Activated naive CD4-positive, alpha-beta T cell treated with anti-CD3 and anti-CD28 coated beads, Interleukin-2, amount 50 U/mL, for 72 hours (primary cell): ENCODE results near the gene GDF2. TPM values are rescaled to one million over a fixed set of nuclear protein-coding genes. Genes with fewer than 3 reads are reported as not detected.

ENCODE experiments used
- ATAC-seq, 2 donors: fragments of 150-1000 bp; cut with Tn5 transposase; 2 replicates each; pipeline ENCODE4 v1.10.0; 2021; ENCODE audit warnings: mild to moderate bottlenecking in 2 of 2, moderate library complexity in 2 of 2
- DNase-seq, 2 donors: peaks; one replicate each; pipeline ENCODE4 v3.0.0; 2021 to 2022; ENCODE audit warnings: low spot score in 2 of 2
- H3K27ac Mint-ChIP-seq, 2 donors: one replicate each; pipeline ENCODE4 v1.8.0; 2022; ENCODE audit warnings: mild to moderate bottlenecking in 2 of 2, mixed read lengths in 2 of 2
- H3K36me3 Mint-ChIP-seq, 2 donors: one replicate each; pipeline ENCODE4 v1.8.0; 2022; ENCODE audit warnings: mixed read lengths in 2 of 2
- H3K9me3 Mint-ChIP-seq, 2 donors: one replicate each; pipeline ENCODE4 v1.8.0; 2022; ENCODE audit warnings: mixed read lengths in 2 of 2
- total RNA-seq, 2 donors: library from RNA; stranded (reverse); gene quantifications; one replicate each; pipeline ENCODE4 v1.2.3, GENCODE V29; 2022

The GDF2 gene
- total RNA-seq, 2 donors from 2014 or later: not detected

GRCh38 chr10:47365431-47366180, 43.4 kb downstream of the GDF2 start:
- ATAC-seq (no peak), DNase-seq (no peak)
- no peaks in the 10 kb centered on the region for H3K9me3 Mint-ChIP-seq
- no peak overlapping the region for H3K27ac Mint-ChIP-seq
- no peaks in the 10 kb centered on the region for H3K36me3 Mint-ChIP-seq

- DNase-seq: no peak
- no peak for ATAC-seq
These were observed 44.0 kb downstream of the GDF2 start for GRCh38 chr10:47366181-47366631.

GRCh38 chr10:47366731-47367460, 44.6 kb downstream of the GDF2 start:
- no peak for ATAC-seq
- H3K27ac Mint-ChIP-seq: no peak overlapping the region
- H3K36me3 Mint-ChIP-seq: no peaks in the 10 kb centered on the region
- H3K9me3 Mint-ChIP-seq: no peaks in the 10 kb centered on the region
- no peak for DNase-seq

More at GRCh38 chr10:47366181-47366631, 44.0 kb downstream of the GDF2 start:
- no peak overlapping the region for H3K27ac Mint-ChIP-seq
- H3K36me3 Mint-ChIP-seq: no peaks in the 10 kb centered on the region
- H3K9me3 Mint-ChIP-seq: no peaks in the 10 kb centered on the region

- H3K36me3 Mint-ChIP-seq: no peaks in the 10 kb centered on the region
- ATAC-seq: no peak
- H3K9me3 Mint-ChIP-seq: no peaks in the 10 kb centered on the region
- no peak overlapping the region for H3K27ac Mint-ChIP-seq
- DNase-seq: no peak
These were observed 45.4 kb downstream of the GDF2 start for GRCh38 chr10:47367646-47368045.

- DNase-seq (no peak), ATAC-seq (no peak)
- H3K36me3 Mint-ChIP-seq: no peaks in the 10 kb centered on the region
These were observed 46.4 kb downstream of the GDF2 start for GRCh38 chr10:47368431-47369180.

GRCh38 chr10:47369251-47369894, 47.1 kb downstream of the GDF2 start:
- DNase-seq: no peak
- no peaks in the 10 kb centered on the region for H3K36me3 Mint-ChIP-seq
- peak overlapping the region in 1 of 2 donors; percentile 26 for H3K27ac Mint-ChIP-seq
- no peak for ATAC-seq
- H3K9me3 Mint-ChIP-seq: no peaks in the 10 kb centered on the region

More at GRCh38 chr10:47368431-47369180, 46.4 kb downstream of the GDF2 start:
- no peaks in the 10 kb centered on the region for H3K9me3 Mint-ChIP-seq
- no peak overlapping the region for H3K27ac Mint-ChIP-seq

GRCh38 chr10:47370015-47370767, 47.9 kb downstream of the GDF2 start:
- Mint-ChIP-seq H3K36me3 (no peaks in the 10 kb centered on the region), H3K9me3 (no peaks in the 10 kb centered on the region), H3K27ac (no peak overlapping the region)
- no peak for ATAC-seq
- no peak for DNase-seq

GRCh38 chr10:47370878-47371277, 48.6 kb downstream of the GDF2 start:
- no peaks in the 10 kb centered on the region for H3K36me3 Mint-ChIP-seq
- no peaks in the 10 kb centered on the region for H3K9me3 Mint-ChIP-seq
- H3K27ac Mint-ChIP-seq: no peak overlapping the region
- DNase-seq (no peak), ATAC-seq (no peak)

GRCh38 chr10:47371629-47372485, 49.6 kb downstream of the GDF2 start:
- H3K9me3 Mint-ChIP-seq: no peaks in the 10 kb centered on the region
- H3K27ac Mint-ChIP-seq: no peak overlapping the region
- DNase-seq (no peak), ATAC-seq (no peak)
- H3K36me3 Mint-ChIP-seq: no peaks in the 10 kb centered on the region

GRCh38 chr10:47372726-47373125, 50.5 kb downstream of the GDF2 start:
- ATAC-seq: no peak
- Mint-ChIP-seq H3K36me3 (no peaks in the 10 kb centered on the region), H3K9me3 (no peaks in the 10 kb centered on the region), H3K27ac (no peak overlapping the region)
- no peak for DNase-seq

GRCh38 chr10:47374611-47375536, 52.6 kb downstream of the GDF2 start:
- ATAC-seq: no peak
- H3K27ac Mint-ChIP-seq: no peak overlapping the region
- H3K36me3 Mint-ChIP-seq: no peaks in the 10 kb centered on the region
- no peak for DNase-seq
- H3K9me3 Mint-ChIP-seq: no peaks in the 10 kb centered on the region

GRCh38 chr10:47376522-47377220, 54.4 kb downstream of the GDF2 start:
- ATAC-seq: no peak
- no peaks in the 10 kb centered on the region for H3K36me3 Mint-ChIP-seq
- no peak for DNase-seq
- H3K9me3 Mint-ChIP-seq: no peaks in the 10 kb centered on the region
- H3K27ac Mint-ChIP-seq: no peak overlapping the region
